Keratinocyte (primary cell): Measurements from ENCODE around the gene USP8.

Experiments used
- EZH2 ChIP-seq: IDR thresholded peaks from one replicate; pipeline ENCODE4 v1.6.1; 2012; ENCODE audit warnings: inconsistent platforms, mild to moderate bottlenecking, low read length, moderate library complexity
- TF ChIP-seq, protein P1 (sequence below), 3 experiments: IDR thresholded peaks in 1 of 3; conservative IDR thresholded peaks in 1 of 3; optimal IDR thresholded peaks in 1 of 3; 2 replicates in 2 of 3; 3 replicates in 1 of 3; pipeline versions ENCODE3 to v1.5.1; 2011; ENCODE audit warnings: low read length in 3 of 3, mild to moderate bottlenecking in 3 of 3, moderate library complexity in 2 of 3, control low read depth in 1 of 3, inconsistent platforms in 1 of 3; ENCODE audit not compliant: insufficient read depth in 2 of 3; ENCODE audit errors: extremely low read depth in 1 of 3

DNA sequence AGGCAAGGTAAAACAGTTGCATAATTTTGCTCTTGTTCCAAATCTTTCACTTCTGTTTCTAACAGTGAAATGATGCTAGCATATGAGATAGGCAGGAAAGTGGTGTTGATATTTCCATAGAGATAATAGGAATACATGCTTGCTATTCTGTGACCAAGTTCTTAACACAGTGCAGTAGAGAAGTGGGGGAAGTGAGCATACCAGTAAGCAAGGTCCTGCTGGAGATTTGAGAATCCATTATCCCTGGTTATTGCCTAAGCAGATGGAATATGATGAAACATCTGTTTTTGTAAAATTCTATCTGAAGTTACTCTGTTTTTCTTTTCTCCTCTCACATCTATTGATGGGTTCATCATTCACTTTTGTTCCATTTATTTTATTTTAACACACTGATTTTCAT is 28.7 kb downstream of the USP8 start:
- TF ChIP-seq, protein P1, sequence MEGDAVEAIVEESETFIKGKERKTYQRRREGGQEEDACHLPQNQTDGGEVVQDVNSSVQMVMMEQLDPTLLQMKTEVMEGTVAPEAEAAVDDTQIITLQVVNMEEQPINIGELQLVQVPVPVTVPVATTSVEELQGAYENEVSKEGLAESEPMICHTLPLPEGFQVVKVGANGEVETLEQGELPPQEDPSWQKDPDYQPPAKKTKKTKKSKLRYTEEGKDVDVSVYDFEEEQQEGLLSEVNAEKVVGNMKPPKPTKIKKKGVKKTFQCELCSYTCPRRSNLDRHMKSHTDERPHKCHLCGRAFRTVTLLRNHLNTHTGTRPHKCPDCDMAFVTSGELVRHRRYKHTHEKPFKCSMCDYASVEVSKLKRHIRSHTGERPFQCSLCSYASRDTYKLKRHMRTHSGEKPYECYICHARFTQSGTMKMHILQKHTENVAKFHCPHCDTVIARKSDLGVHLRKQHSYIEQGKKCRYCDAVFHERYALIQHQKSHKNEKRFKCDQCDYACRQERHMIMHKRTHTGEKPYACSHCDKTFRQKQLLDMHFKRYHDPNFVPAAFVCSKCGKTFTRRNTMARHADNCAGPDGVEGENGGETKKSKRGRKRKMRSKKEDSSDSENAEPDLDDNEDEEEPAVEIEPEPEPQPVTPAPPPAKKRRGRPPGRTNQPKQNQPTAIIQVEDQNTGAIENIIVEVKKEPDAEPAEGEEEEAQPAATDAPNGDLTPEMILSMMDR (optimal IDR thresholded peaks at IDR 0.05 in 1 of 3, IDR thresholded peaks at IDR 0.05 in 1 of 3, conservative IDR thresholded peaks at IDR 0.05 in 1 of 3; ENCODE audit: extremely low read depth in 1 of 3, insufficient read depth in 2 of 3, low read length in 3 of 3): no peak
- no peak for TF ChIP-seq EZH2
